ENCODE results near the gene NUDT8.
"Not testable (repeated sequence)": the region's sequence is repeated elsewhere in the genome, so short reads cannot be mapped to it uniquely, and the experiment has no call there.

The NUDT8 gene

GRCh38 chr11:67659651-67660165 lies 30.0 kb upstream of the NUDT8 start:
- not testable (repeated sequence) for H3K27me3 ChIP-seq (replicated peaks in 2 of 5; ENCODE audit: control insufficient read depth in 4 of 5, insufficient read depth in 5 of 5, low read length in 4 of 5); H3K36me3 ChIP-seq (ENCODE audit: control insufficient read depth in 4 of 4, insufficient read depth in 4 of 4, low read length in 3 of 4); H3K4me3 ChIP-seq (ENCODE audit: control insufficient read depth in 1 of 7, extremely low read depth in 1 of 7, insufficient read depth in 4 of 7, low read depth in 2 of 7, low read length in 6 of 7); H3K27ac ChIP-seq (ENCODE audit: insufficient read depth in 1 of 2, low read depth in 1 of 2, low read length in 2 of 2, poor library complexity in 1 of 2, severe bottlenecking in 2 of 2); DNase-seq
- POLR2A ChIA-PET = interaction anchor here (0.6 kb wide), 1 partner anchor 31 kb away, joined by 3 read pairs; no protein-coding TSS in a partner anchor
- H3K4me1 ChIP-seq (ENCODE audit: control extremely low read depth in 1 of 4, control insufficient read depth in 4 of 4, insufficient read depth in 4 of 4, low read length in 3 of 4) = peaks cover 0 to 11% (median 7%) of the 10 kb centered on the region in 4 experiments
- WGBS (ENCODE audit: insufficient coverage) = 40% methylated on average over 1 of the region's 5 CpGs
- peaks cover 0 to 19% (median 7%) of the 10 kb centered on the region in 5 experiments for H3K9me3 ChIP-seq (ENCODE audit: control extremely low read depth in 1 of 5, control insufficient read depth in 4 of 5, insufficient read depth in 2 of 5, low read depth in 1 of 5, low read length in 4 of 5)
- CTCF ChIA-PET = interaction anchor here (0.6 to 7.5 kb wide), 11 partner anchors 9 to 87 kb away, joined by 3 to 102 read pairs (median 8); partner anchors contain the start of genes ACY3, NUDT8 and TBX10

- no peak overlapping the region for H3K27ac ChIP-seq (ENCODE audit: insufficient read depth in 1 of 2, low read depth in 1 of 2, low read length in 2 of 2, poor library complexity in 1 of 2, severe bottlenecking in 2 of 2)
- POLR2A ChIA-PET = no interaction called here
- H3K36me3 ChIP-seq (ENCODE audit: control insufficient read depth in 4 of 4, insufficient read depth in 4 of 4, low read length in 3 of 4) = no peaks in the 10 kb centered on the region
These were observed 27.6 kb upstream of the NUDT8 start for GRCh38 chr11:67657300-67657699.

GRCh38 chr11:67656278-67656922 lies 26.7 kb upstream of the NUDT8 start:
- ChIA-PET POLR2A (interaction anchor here (0.7 kb wide), 1 partner anchor 8 kb away, joined by 10 read pairs; no protein-coding TSS in a partner anchor), CTCF (interaction anchor here (0.9 to 7.5 kb wide), 2 partner anchors 11 to 18 kb away, joined by 5 to 102 read pairs; no protein-coding TSS in a partner anchor)
- Histone ChIP-seq H3K27me3 (replicated peaks in 2 of 5; ENCODE audit: control insufficient read depth in 4 of 5, insufficient read depth in 5 of 5, low read length in 4 of 5) (no peaks in the 10 kb centered on the region), H3K27ac (ENCODE audit: insufficient read depth in 1 of 2, low read depth in 1 of 2, low read length in 2 of 2, poor library complexity in 1 of 2, severe bottlenecking in 2 of 2) (no peak overlapping the region), H3K4me3 (ENCODE audit: control insufficient read depth in 1 of 7, extremely low read depth in 1 of 7, insufficient read depth in 4 of 7, low read depth in 2 of 7, low read length in 6 of 7) (no peak overlapping the region), H3K36me3 (ENCODE audit: control insufficient read depth in 4 of 4, insufficient read depth in 4 of 4, low read length in 3 of 4) (no peaks in the 10 kb centered on the region), H3K4me1 (ENCODE audit: control extremely low read depth in 1 of 4, control insufficient read depth in 4 of 4, insufficient read depth in 4 of 4, low read length in 3 of 4) (peaks cover 5 to 24% (median 15%) of the 10 kb centered on the region in 4 experiments), H3K9me3 (ENCODE audit: control extremely low read depth in 1 of 5, control insufficient read depth in 4 of 5, insufficient read depth in 2 of 5, low read depth in 1 of 5, low read length in 4 of 5) (peaks cover 0 to 23% (median 7%) of the 10 kb centered on the region in 5 experiments)
- peak; percentile 82 to 96 (median 93) for DNase-seq
- 83% methylated on average over 3 of the region's 4 CpGs for WGBS (ENCODE audit: insufficient coverage)

More at GRCh38 chr11:67657300-67657699, 27.6 kb upstream of the NUDT8 start:
- DNase-seq = no peak
- H3K9me3 ChIP-seq (ENCODE audit: control extremely low read depth in 1 of 5, control insufficient read depth in 4 of 5, insufficient read depth in 2 of 5, low read depth in 1 of 5, low read length in 4 of 5) = peaks cover 0 to 23% (median 7%) of the 10 kb centered on the region in 5 experiments
- 100% methylated on average over 1 of the region's 3 CpGs for WGBS (ENCODE audit: insufficient coverage)
- peaks cover 3 to 18% (median 11%) of the 10 kb centered on the region in 4 experiments for H3K4me1 ChIP-seq (ENCODE audit: control extremely low read depth in 1 of 4, control insufficient read depth in 4 of 4, insufficient read depth in 4 of 4, low read length in 3 of 4)
- H3K27me3 ChIP-seq (replicated peaks in 2 of 5; ENCODE audit: control insufficient read depth in 4 of 5, insufficient read depth in 5 of 5, low read length in 4 of 5) = no peaks in the 10 kb centered on the region
- no peak overlapping the region for H3K4me3 ChIP-seq (ENCODE audit: control insufficient read depth in 1 of 7, extremely low read depth in 1 of 7, insufficient read depth in 4 of 7, low read depth in 2 of 7, low read length in 6 of 7)
- CTCF ChIA-PET = interaction anchor here (1.1 to 7.5 kb wide), 4 partner anchors 12 to 77 kb away, joined by 4 to 102 read pairs (median 23); partner anchors contain the start of gene NUDT8

- ChIA-PET CTCF (interaction anchor here (2.1 to 7.5 kb wide), 2 partner anchors 9 to 12 kb away, joined by 5 to 102 read pairs; no protein-coding TSS in a partner anchor), POLR2A (no interaction called here)
- peaks cover 0 to 23% (median 7%) of the 10 kb centered on the region in 5 experiments for H3K9me3 ChIP-seq (ENCODE audit: control extremely low read depth in 1 of 5, control insufficient read depth in 4 of 5, insufficient read depth in 2 of 5, low read depth in 1 of 5, low read length in 4 of 5)
- no peak overlapping the region for H3K27ac ChIP-seq (ENCODE audit: insufficient read depth in 1 of 2, low read depth in 1 of 2, low read length in 2 of 2, poor library complexity in 1 of 2, severe bottlenecking in 2 of 2)
- H3K36me3 ChIP-seq (ENCODE audit: control insufficient read depth in 4 of 4, insufficient read depth in 4 of 4, low read length in 3 of 4) = no peaks in the 10 kb centered on the region
- no peak for DNase-seq
- no peaks in the 10 kb centered on the region for H3K27me3 ChIP-seq (replicated peaks in 2 of 5; ENCODE audit: control insufficient read depth in 4 of 5, insufficient read depth in 5 of 5, low read length in 4 of 5)
- 84% methylated on average over 8 of the region's 9 CpGs for WGBS (ENCODE audit: insufficient coverage)
- no peak overlapping the region for H3K4me3 ChIP-seq (ENCODE audit: control insufficient read depth in 1 of 7, extremely low read depth in 1 of 7, insufficient read depth in 4 of 7, low read depth in 2 of 7, low read length in 6 of 7)
- peaks cover 5 to 41% (median 31%) of the 10 kb centered on the region in 4 experiments for H3K4me1 ChIP-seq (ENCODE audit: control extremely low read depth in 1 of 4, control insufficient read depth in 4 of 4, insufficient read depth in 4 of 4, low read length in 3 of 4)
These were observed 24.5 kb upstream of the NUDT8 start for GRCh38 chr11:67654225-67654624.

GRCh38 chr11:67652965-67653845 lies 23.5 kb upstream of the NUDT8 start:
- POLR2A ChIA-PET = no interaction called here
- CTCF ChIA-PET = interaction anchor here (1.0 to 11.8 kb wide), 5 partner anchors 10 to 73 kb away, joined by 3 to 169 read pairs (median 7); partner anchors contain the start of genes NUDT8 and TBX10
- 95% methylated on average over 3 of the region's 15 CpGs for WGBS (ENCODE audit: insufficient coverage)
- peaks cover 5 to 42% (median 34%) of the 10 kb centered on the region in 4 experiments for H3K4me1 ChIP-seq (ENCODE audit: control extremely low read depth in 1 of 4, control insufficient read depth in 4 of 4, insufficient read depth in 4 of 4, low read length in 3 of 4)
- no peak overlapping the region for H3K27ac ChIP-seq (ENCODE audit: insufficient read depth in 1 of 2, low read depth in 1 of 2, low read length in 2 of 2, poor library complexity in 1 of 2, severe bottlenecking in 2 of 2)
- DNase-seq = no peak
- H3K36me3 ChIP-seq (ENCODE audit: control insufficient read depth in 4 of 4, insufficient read depth in 4 of 4, low read length in 3 of 4) = no peaks in the 10 kb centered on the region
- H3K27me3 ChIP-seq (replicated peaks in 2 of 5; ENCODE audit: control insufficient read depth in 4 of 5, insufficient read depth in 5 of 5, low read length in 4 of 5) = no peaks in the 10 kb centered on the region
- peaks cover 0 to 23% (median 7%) of the 10 kb centered on the region in 5 experiments for H3K9me3 ChIP-seq (ENCODE audit: control extremely low read depth in 1 of 5, control insufficient read depth in 4 of 5, insufficient read depth in 2 of 5, low read depth in 1 of 5, low read length in 4 of 5)
- no peak overlapping the region for H3K4me3 ChIP-seq (ENCODE audit: control insufficient read depth in 1 of 7, extremely low read depth in 1 of 7, insufficient read depth in 4 of 7, low read depth in 2 of 7, low read length in 6 of 7)

GRCh38 chr11:67651976-67652781 lies 22.4 kb upstream of the NUDT8 start:
- WGBS (ENCODE audit: insufficient coverage) = 7% methylated on average over 3 of the region's 13 CpGs
- no peaks in the 10 kb centered on the region for H3K27me3 ChIP-seq (replicated peaks in 2 of 5; ENCODE audit: control insufficient read depth in 4 of 5, insufficient read depth in 5 of 5, low read length in 4 of 5)
- H3K27ac ChIP-seq (ENCODE audit: insufficient read depth in 1 of 2, low read depth in 1 of 2, low read length in 2 of 2, poor library complexity in 1 of 2, severe bottlenecking in 2 of 2) = no peak overlapping the region
- no peak for DNase-seq
- H3K9me3 ChIP-seq (ENCODE audit: control extremely low read depth in 1 of 5, control insufficient read depth in 4 of 5, insufficient read depth in 2 of 5, low read depth in 1 of 5, low read length in 4 of 5) = peaks cover 0 to 17% (median 7%) of the 10 kb centered on the region in 5 experiments
- ChIA-PET POLR2A (interaction anchor here (0.5 kb wide), 1 partner anchor 22 kb away, joined by 3 read pairs; no protein-coding TSS in a partner anchor), CTCF (interaction anchor here (2.0 to 11.8 kb wide), 3 partner anchors 11 to 39 kb away, joined by 7 to 169 read pairs (median 11); partner anchors contain the start of genes NUDT8 and TBX10)
- H3K36me3 ChIP-seq (ENCODE audit: control insufficient read depth in 4 of 4, insufficient read depth in 4 of 4, low read length in 3 of 4) = no peaks in the 10 kb centered on the region
- no peak overlapping the region for H3K4me3 ChIP-seq (ENCODE audit: control insufficient read depth in 1 of 7, extremely low read depth in 1 of 7, insufficient read depth in 4 of 7, low read depth in 2 of 7, low read length in 6 of 7)
- H3K4me1 ChIP-seq (ENCODE audit: control extremely low read depth in 1 of 4, control insufficient read depth in 4 of 4, insufficient read depth in 4 of 4, low read length in 3 of 4) = peaks cover 9 to 52% (median 45%) of the 10 kb centered on the region in 4 experiments

Measured in common myeloid progenitor, CD34-positive (primary cell).